ENCODE results near the gene CDC42EP3. TPM values are rescaled to one million over a fixed set of nuclear protein-coding genes. Genes with fewer than 3 reads are reported as not detected.
A peak's percentile ranks its signal among the peaks of the same experiment; 100 is the strongest.

CDC42EP3 gene, protein sequence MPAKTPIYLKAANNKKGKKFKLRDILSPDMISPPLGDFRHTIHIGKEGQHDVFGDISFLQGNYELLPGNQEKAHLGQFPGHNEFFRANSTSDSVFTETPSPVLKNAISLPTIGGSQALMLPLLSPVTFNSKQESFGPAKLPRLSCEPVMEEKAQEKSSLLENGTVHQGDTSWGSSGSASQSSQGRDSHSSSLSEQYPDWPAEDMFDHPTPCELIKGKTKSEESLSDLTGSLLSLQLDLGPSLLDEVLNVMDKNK
- polyA plus RNA-seq (2013, experiment 1 of 4) = 13.3 TPM
- 12.8 TPM for polyA plus RNA-seq (2013, experiment 2 of 4)
- polyA plus RNA-seq (2013, experiment 3 of 4) = 9.8 TPM
- 10.9 TPM for polyA plus RNA-seq (2013, experiment 4 of 4)

DNA sequence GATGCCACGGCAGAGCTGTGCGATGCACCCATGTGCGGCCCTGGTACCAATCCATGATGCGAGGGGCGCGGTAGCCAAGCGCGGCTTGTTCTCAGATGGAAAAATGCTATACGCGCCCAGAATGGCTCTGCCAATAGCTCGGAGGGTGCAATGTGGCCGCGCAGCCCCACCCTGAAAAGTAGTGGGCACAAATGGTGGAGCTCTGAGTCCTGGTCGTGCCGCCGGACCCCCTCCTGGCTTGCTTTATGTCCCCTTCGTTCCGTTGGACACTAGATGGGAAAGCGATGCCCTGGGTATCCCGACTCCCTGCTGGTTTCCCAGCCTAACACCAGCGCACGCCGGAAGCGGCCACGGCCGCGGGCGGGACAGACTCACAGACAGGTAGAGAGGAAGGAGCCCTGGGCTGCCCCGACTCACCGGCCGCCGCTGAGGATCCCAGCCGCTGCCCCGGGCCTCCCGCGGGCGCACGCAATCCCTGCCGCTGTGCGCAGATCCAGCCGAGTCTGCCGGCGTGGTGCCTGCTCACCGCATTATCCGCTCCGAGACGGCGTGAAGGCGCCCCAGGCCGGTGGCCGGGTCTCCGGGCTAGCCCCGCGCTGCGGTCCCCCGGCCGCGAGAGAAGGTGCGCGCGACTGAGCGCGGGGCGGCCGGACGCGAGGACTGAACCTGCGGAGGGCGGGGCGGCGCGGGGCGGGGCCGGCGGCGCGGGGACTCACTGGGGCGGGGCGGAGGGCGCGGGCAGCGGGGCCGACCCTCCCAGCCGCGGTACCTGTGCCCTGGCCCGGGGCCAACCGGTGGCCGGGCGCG lies at the start of gene CDC42EP3:
Gene CDC42EP3, minus strand, starts transcription at position 634 of the 807 bp plus-strand sequence. CDS start 25,055 bp downstream, outside the sequence.
- Histone ChIP-seq H3K27me3 (ENCODE audit: control insufficient read depth, insufficient read depth, low read length, poor library complexity, severe bottlenecking) (peaks cover 16% of the 10 kb centered on the region), H3K27ac (ENCODE audit: insufficient read depth, low read depth, low read length, poor library complexity, severe bottlenecking) (peak within 1 kb of the TSS; percentile 87), H3K4me3 (ENCODE audit: insufficient read depth, low read depth, low read length) (peak within 1 kb of the TSS; percentile 89), H3K4me1 (ENCODE audit: control insufficient read depth, insufficient read depth, low read length) (peaks cover 8% of the 10 kb centered on the region), H3K36me3 (ENCODE audit: control insufficient read depth, insufficient read depth, low read length) (no peaks in the 10 kb centered on the region), H3K9me3 (ENCODE audit: control insufficient read depth, low read length) (no peaks in the 10 kb centered on the region)
- WGBS, 2 experiments = 0% methylated on average over 90 of the region's 90 CpGs

DNA sequence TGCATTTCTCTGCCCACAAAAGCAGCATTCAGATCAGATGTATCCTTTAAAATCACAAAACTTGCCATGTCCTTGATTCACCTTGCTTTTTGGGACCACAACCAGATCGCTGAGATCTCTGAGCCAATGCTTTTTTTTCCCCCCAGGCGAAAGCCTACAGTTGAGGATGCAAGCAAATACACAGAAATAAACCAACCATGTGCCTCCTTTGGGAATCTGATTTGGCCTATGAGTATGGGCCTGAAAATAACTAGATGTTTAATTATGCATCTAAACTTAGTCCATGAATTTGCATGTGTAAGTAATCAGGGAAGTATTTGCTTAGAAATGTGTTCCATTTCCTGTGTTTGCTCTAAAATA lies 49.7 kb upstream of the CDC42EP3 start:
- H3K4me1 ChIP-seq (ENCODE audit: control insufficient read depth, insufficient read depth, low read length) = no peaks in the 10 kb centered on the region
- no peaks in the 10 kb centered on the region for H3K36me3 ChIP-seq (ENCODE audit: control insufficient read depth, insufficient read depth, low read length)
- WGBS, 2 experiments = 93 to 94% methylated on average over 2 of the region's 2 CpGs
- no peaks in the 10 kb centered on the region for H3K27me3 ChIP-seq (ENCODE audit: control insufficient read depth, insufficient read depth, low read length, poor library complexity, severe bottlenecking)
- H3K27ac ChIP-seq (ENCODE audit: insufficient read depth, low read depth, low read length, poor library complexity, severe bottlenecking) = no peak overlapping the region
- no peaks in the 10 kb centered on the region for H3K9me3 ChIP-seq (ENCODE audit: control insufficient read depth, low read length)
- no peak overlapping the region for H3K4me3 ChIP-seq (ENCODE audit: insufficient read depth, low read depth, low read length)

DNA sequence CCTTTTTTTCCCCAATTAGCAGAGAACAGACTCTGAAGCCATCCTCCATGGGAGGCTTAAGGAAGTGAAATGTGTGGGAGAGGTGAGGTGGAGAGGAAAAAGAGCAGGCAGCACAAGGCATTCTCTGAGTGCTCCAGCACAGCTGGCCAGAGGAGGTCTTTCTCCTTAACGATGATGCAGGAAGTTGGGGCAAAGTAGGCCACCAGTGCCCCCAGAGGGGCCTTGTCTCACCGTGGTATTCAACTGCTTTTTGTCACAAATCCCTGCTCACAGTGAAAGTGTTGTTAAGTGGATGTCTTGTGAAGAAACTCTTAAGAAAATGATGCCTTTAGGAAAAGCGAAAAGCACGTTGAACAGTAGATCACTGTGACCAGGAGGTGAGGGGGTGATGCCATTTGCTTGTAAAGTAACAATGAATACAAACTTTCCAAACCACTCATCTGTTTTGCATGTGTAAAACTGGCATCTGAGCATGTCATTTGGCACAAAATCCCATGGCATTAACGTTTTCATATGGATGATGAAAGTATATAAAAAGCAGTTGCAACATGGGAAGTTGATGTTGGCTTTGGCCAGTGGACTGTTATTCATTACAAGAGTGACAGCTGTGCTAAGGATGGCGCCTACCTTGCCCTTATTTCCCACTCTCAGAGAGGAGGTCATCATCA lies 49.2 kb upstream of the CDC42EP3 start:
- Histone ChIP-seq H3K4me3 (ENCODE audit: insufficient read depth, low read depth, low read length) (no peak overlapping the region), H3K27ac (ENCODE audit: insufficient read depth, low read depth, low read length, poor library complexity, severe bottlenecking) (no peak overlapping the region), H3K4me1 (ENCODE audit: control insufficient read depth, insufficient read depth, low read length) (no peaks in the 10 kb centered on the region), H3K36me3 (ENCODE audit: control insufficient read depth, insufficient read depth, low read length) (no peaks in the 10 kb centered on the region), H3K9me3 (ENCODE audit: control insufficient read depth, low read length) (no peaks in the 10 kb centered on the region), H3K27me3 (ENCODE audit: control insufficient read depth, insufficient read depth, low read length, poor library complexity, severe bottlenecking) (no peaks in the 10 kb centered on the region)
- 78 to 82% methylated on average over 6 of the region's 6 CpGs for WGBS, 2 experiments

DNA sequence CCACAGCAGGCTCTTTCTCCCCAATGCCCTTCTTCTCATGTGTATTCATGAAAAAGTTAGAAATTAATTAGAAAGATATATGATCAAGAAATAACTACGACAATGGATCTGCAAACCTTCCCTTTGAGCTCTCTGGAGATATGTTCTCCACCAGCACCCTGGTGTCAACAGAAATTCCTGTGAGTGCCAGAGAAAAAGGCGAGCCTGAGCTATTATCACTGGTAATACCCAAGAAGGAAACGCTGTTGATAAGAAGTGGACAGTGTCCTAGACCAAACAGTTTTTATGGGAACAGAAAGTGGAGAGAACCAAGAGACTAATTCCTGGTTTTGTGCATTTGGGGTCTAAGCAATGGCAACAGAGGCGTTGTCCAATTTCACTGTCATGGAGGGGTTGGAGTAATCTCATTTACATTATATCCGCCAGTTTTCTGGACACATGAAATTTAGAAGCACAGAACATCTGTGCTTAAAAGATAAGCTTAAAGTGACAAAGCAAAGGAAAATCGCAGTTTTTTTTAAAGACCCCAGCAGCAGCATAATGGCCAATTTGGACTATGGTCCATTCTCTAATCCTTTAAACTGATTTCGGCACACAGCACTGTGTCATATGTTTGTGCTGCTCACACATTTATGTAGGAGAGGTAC lies 47.2 kb upstream of the CDC42EP3 start:
- Histone ChIP-seq H3K4me3 (ENCODE audit: insufficient read depth, low read depth, low read length) (no peak overlapping the region), H3K36me3 (ENCODE audit: control insufficient read depth, insufficient read depth, low read length) (no peaks in the 10 kb centered on the region), H3K27ac (ENCODE audit: insufficient read depth, low read depth, low read length, poor library complexity, severe bottlenecking) (no peak overlapping the region), H3K9me3 (ENCODE audit: control insufficient read depth, low read length) (no peaks in the 10 kb centered on the region), H3K4me1 (ENCODE audit: control insufficient read depth, insufficient read depth, low read length) (no peaks in the 10 kb centered on the region), H3K27me3 (ENCODE audit: control insufficient read depth, insufficient read depth, low read length, poor library complexity, severe bottlenecking) (no peaks in the 10 kb centered on the region)
- WGBS, 2 experiments = 96% methylated on average over 7 of the region's 7 CpGs

DNA sequence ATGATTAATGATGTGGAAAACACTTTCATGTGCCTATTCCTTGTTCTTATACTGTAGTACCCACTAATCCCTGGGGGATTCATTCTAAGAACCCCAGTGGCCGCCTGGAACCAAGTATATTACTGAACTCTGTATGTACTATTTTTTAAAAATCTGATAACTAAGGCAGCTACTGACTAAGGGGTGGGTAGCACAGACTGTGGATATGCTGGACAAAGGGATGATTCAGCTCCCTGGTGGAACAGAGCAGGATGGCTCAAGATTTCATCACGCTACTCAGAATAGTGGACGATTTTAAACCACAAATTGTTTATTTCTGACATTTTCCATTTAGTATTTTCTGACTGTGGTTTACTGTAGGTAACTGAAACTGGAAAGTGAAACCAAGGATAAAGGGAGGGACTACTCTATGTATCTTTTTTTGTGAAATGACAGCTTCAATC lies 41.8 kb upstream of the CDC42EP3 start:
- Histone ChIP-seq H3K27me3 (ENCODE audit: control insufficient read depth, insufficient read depth, low read length, poor library complexity, severe bottlenecking) (no peaks in the 10 kb centered on the region), H3K36me3 (ENCODE audit: control insufficient read depth, insufficient read depth, low read length) (no peaks in the 10 kb centered on the region), H3K4me3 (ENCODE audit: insufficient read depth, low read depth, low read length) (no peak overlapping the region), H3K9me3 (ENCODE audit: control insufficient read depth, low read length) (peaks cover 2% of the 10 kb centered on the region), H3K27ac (ENCODE audit: insufficient read depth, low read depth, low read length, poor library complexity, severe bottlenecking) (no peak overlapping the region), H3K4me1 (ENCODE audit: control insufficient read depth, insufficient read depth, low read length) (peaks cover 8% of the 10 kb centered on the region)
- 91 to 100% methylated on average over 2 to 3 of the region's 3 CpGs for WGBS, 2 experiments

DNA sequence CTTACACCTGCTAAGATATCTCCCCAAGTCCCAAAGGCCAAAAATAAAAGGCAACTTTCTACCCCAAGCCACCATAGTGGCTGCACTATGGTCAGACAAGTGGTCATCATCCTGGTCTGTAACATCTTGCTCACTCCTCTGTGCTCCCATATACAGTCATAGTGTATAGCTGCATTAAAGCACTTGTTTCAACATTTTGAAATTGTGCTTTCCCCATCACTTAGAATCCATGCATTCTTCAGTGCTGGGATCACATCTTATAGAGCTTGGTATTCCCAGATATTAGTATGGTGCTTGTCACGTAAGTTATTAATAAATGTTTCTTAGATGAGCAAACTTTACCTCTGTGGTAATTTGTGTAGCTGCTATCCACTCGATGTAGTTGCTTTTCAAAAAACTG lies 40.4 kb upstream of the CDC42EP3 start:
- peaks cover 8% of the 10 kb centered on the region for H3K4me1 ChIP-seq (ENCODE audit: control insufficient read depth, insufficient read depth, low read length)
- H3K27ac ChIP-seq (ENCODE audit: insufficient read depth, low read depth, low read length, poor library complexity, severe bottlenecking) = no peak overlapping the region
- H3K27me3 ChIP-seq (ENCODE audit: control insufficient read depth, insufficient read depth, low read length, poor library complexity, severe bottlenecking) = no peaks in the 10 kb centered on the region
- H3K9me3 ChIP-seq (ENCODE audit: control insufficient read depth, low read length) = peaks cover 2% of the 10 kb centered on the region
- 87 to 100% methylated on average over 1 of the region's 2 CpGs for WGBS, 2 experiments
- H3K36me3 ChIP-seq (ENCODE audit: control insufficient read depth, insufficient read depth, low read length) = no peaks in the 10 kb centered on the region
- H3K4me3 ChIP-seq (ENCODE audit: insufficient read depth, low read depth, low read length) = no peak overlapping the region

DNA sequence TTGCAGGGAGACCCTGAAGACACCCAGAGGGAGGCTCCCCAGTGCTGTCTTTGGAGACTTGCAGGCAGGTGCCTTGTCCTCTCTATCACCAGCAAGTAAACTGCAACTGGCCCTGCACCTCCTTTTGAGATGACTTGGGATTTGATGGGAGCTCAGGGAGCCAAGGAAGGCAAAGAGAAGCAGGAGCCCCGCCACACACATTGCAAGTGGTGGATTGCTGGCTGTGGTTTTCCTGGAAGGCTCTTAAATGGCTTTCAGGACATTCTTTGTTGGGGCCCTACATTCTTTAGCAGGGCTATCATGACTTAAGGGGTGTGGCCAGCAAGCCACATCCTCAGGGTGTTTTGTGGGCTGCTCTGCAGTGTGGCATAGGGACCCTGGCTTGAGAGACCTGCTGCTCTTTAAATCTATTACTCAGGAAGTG lies 39.9 kb upstream of the CDC42EP3 start:
- no peak overlapping the region for H3K4me3 ChIP-seq (ENCODE audit: insufficient read depth, low read depth, low read length)
- H3K36me3 ChIP-seq (ENCODE audit: control insufficient read depth, insufficient read depth, low read length) = no peaks in the 10 kb centered on the region
- 89 to 93% methylated on average over 1 of the region's 1 CpG for WGBS, 2 experiments
- no peak overlapping the region for H3K27ac ChIP-seq (ENCODE audit: insufficient read depth, low read depth, low read length, poor library complexity, severe bottlenecking)
- peaks cover 2% of the 10 kb centered on the region for H3K9me3 ChIP-seq (ENCODE audit: control insufficient read depth, low read length)
- H3K4me1 ChIP-seq (ENCODE audit: control insufficient read depth, insufficient read depth, low read length) = peaks cover 8% of the 10 kb centered on the region
- no peaks in the 10 kb centered on the region for H3K27me3 ChIP-seq (ENCODE audit: control insufficient read depth, insufficient read depth, low read length, poor library complexity, severe bottlenecking)

DNA sequence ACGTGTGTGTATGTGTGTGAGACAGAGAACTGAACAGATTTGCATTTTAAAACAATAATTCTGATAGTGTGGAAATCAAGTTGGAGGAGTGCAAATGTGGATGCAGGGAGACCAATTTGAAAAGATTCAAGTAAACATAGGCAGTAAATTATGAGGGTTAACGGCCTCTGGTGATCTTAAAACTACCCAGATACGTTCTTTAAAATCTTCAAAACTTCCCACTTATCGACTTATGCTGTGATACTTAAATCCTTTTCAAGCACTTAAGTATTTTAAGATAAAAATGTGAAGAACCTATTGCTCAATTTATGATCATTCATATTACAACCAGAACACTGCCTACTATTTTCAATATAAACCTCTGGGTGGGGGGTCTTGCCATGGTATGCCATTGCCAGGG lies 37.7 kb upstream of the CDC42EP3 start:
- no peak overlapping the region for H3K27ac ChIP-seq (ENCODE audit: insufficient read depth, low read depth, low read length, poor library complexity, severe bottlenecking)
- H3K36me3 ChIP-seq (ENCODE audit: control insufficient read depth, insufficient read depth, low read length) = no peaks in the 10 kb centered on the region
- 61 to 82% methylated on average over 2 to 4 of the region's 4 CpGs for WGBS, 2 experiments
- H3K4me3 ChIP-seq (ENCODE audit: insufficient read depth, low read depth, low read length) = no peak overlapping the region
- H3K4me1 ChIP-seq (ENCODE audit: control insufficient read depth, insufficient read depth, low read length) = peaks cover 8% of the 10 kb centered on the region
- H3K27me3 ChIP-seq (ENCODE audit: control insufficient read depth, insufficient read depth, low read length, poor library complexity, severe bottlenecking) = no peaks in the 10 kb centered on the region
- H3K9me3 ChIP-seq (ENCODE audit: control insufficient read depth, low read length) = peaks cover 2% of the 10 kb centered on the region

DNA sequence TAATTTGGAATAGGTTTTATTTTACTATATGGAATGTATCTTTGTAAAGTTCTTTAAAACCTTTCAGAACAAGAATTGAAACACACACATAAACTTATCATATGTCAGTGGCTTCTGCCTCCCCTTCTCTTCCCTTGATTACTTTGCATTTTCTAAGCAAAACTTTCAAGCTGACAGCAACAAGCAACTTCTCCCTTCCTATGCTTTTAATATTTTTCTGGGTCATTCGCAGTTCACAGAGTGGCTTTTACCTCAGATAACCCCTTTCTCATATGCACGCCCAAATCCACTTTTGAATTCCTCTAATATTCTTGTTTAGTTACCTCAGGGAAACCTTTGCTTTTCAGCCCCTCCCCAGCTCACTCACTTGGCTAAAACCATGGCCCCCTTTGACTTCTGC lies 36.7 kb upstream of the CDC42EP3 start:
- Histone ChIP-seq H3K4me3 (ENCODE audit: insufficient read depth, low read depth, low read length) (no peak overlapping the region), H3K27me3 (ENCODE audit: control insufficient read depth, insufficient read depth, low read length, poor library complexity, severe bottlenecking) (no peaks in the 10 kb centered on the region), H3K36me3 (ENCODE audit: control insufficient read depth, insufficient read depth, low read length) (no peaks in the 10 kb centered on the region), H3K27ac (ENCODE audit: insufficient read depth, low read depth, low read length, poor library complexity, severe bottlenecking) (no peak overlapping the region), H3K4me1 (ENCODE audit: control insufficient read depth, insufficient read depth, low read length) (peaks cover 8% of the 10 kb centered on the region), H3K9me3 (ENCODE audit: control insufficient read depth, low read length) (peaks cover 2% of the 10 kb centered on the region)
- WGBS, 2 experiments = 86 to 89% methylated on average over 2 of the region's 2 CpGs
